Ishikawa (cell line): ENCODE results near the gene ESPNL.

Source experiments
- CEBPB ChIP-seq: IDR thresholded peaks from 2 replicates; pipeline ENCODE4 v1.6.1; 2012
- CREB1 ChIP-seq: IDR thresholded peaks from 2 replicates; pipeline ENCODE4 v1.6.1; 2012; ENCODE audit warnings: low read depth
- EGR1 ChIP-seq: IDR thresholded peaks from 2 replicates; pipeline ENCODE4 v1.6.1; 2012
- EP300 ChIP-seq: IDR thresholded peaks from 2 replicates; pipeline ENCODE4 v1.6.1; 2012; ENCODE audit warnings: borderline replicate concordance
- FOXM1 ChIP-seq: IDR thresholded peaks from 2 replicates; pipeline ENCODE4 v1.6.1; 2012; ENCODE audit warnings: low read depth, borderline replicate concordance
- MAX ChIP-seq: IDR thresholded peaks from 2 replicates; pipeline ENCODE4 v1.6.1; 2012
- NFIC ChIP-seq: IDR thresholded peaks from 2 replicates; pipeline ENCODE4 v1.6.1; 2012
- RAD21 ChIP-seq: IDR thresholded peaks from 2 replicates; pipeline ENCODE4 v1.6.1; 2012; ENCODE audit warnings: low read depth
- TAF1 ChIP-seq: IDR thresholded peaks from 2 replicates; pipeline ENCODE4 v1.6.1; 2012; ENCODE audit warnings: low read depth, mild to moderate bottlenecking
- TCF12 ChIP-seq: IDR thresholded peaks from 2 replicates; pipeline ENCODE4 v1.6.1; 2012; ENCODE audit warnings: low read depth
- TEAD4 ChIP-seq: IDR thresholded peaks from 2 replicates; pipeline ENCODE4 v1.6.1; 2012
- YY1 ChIP-seq: IDR thresholded peaks from 2 replicates; pipeline ENCODE4 v1.6.1; 2012; ENCODE audit warnings: low read depth
- ZBTB7A ChIP-seq: IDR thresholded peaks from 2 replicates; pipeline ENCODE4 v1.6.1; 2012; ENCODE audit warnings: low read depth
- TF ChIP-seq, protein P1 (sequence below): IDR thresholded peaks from 2 replicates; pipeline ENCODE4 v1.6.1; 2012
- TF ChIP-seq, protein P2 (sequence below): IDR thresholded peaks from 2 replicates; pipeline ENCODE4 v1.6.1; 2012; ENCODE audit warnings: low read depth, mild to moderate bottlenecking

Gene ESPNL

DNA sequence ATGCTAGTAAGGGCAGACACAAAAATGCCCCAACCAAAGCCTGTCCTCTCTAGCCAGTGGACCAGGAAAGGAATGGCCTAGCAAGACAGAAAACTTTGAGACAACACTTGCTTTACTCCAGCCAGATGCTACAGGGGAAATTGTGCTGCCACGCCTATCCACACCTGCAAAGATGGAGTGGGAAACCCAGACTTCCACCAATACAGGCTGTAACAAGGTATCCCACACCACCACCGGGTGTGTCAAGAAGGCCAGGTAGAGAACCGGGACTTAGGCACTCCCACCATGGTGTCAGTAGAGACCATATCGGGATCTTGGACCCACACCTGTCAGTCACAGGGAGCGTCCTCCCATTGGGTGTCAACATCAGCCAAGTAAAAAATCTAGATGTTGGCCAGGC lies 16.2 kb upstream of the ESPNL start:
- TF ChIP-seq TCF12 (no peak), ZBTB7A (no peak), CEBPB (no peak), EP300 (no peak), EGR1 (no peak), MAX (no peak)

- no peak for TF ChIP-seq TCF12
- TF ChIP-seq, protein P1, sequence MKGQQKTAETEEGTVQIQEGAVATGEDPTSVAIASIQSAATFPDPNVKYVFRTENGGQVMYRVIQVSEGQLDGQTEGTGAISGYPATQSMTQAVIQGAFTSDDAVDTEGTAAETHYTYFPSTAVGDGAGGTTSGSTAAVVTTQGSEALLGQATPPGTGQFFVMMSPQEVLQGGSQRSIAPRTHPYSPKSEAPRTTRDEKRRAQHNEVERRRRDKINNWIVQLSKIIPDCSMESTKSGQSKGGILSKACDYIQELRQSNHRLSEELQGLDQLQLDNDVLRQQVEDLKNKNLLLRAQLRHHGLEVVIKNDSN, result no peak
- no peak for TF ChIP-seq NFIC
- no peak for TF ChIP-seq EP300
- TF ChIP-seq ZBTB7A, result no peak
- TF ChIP-seq CREB1, result no peak
- TF ChIP-seq, protein P2, sequence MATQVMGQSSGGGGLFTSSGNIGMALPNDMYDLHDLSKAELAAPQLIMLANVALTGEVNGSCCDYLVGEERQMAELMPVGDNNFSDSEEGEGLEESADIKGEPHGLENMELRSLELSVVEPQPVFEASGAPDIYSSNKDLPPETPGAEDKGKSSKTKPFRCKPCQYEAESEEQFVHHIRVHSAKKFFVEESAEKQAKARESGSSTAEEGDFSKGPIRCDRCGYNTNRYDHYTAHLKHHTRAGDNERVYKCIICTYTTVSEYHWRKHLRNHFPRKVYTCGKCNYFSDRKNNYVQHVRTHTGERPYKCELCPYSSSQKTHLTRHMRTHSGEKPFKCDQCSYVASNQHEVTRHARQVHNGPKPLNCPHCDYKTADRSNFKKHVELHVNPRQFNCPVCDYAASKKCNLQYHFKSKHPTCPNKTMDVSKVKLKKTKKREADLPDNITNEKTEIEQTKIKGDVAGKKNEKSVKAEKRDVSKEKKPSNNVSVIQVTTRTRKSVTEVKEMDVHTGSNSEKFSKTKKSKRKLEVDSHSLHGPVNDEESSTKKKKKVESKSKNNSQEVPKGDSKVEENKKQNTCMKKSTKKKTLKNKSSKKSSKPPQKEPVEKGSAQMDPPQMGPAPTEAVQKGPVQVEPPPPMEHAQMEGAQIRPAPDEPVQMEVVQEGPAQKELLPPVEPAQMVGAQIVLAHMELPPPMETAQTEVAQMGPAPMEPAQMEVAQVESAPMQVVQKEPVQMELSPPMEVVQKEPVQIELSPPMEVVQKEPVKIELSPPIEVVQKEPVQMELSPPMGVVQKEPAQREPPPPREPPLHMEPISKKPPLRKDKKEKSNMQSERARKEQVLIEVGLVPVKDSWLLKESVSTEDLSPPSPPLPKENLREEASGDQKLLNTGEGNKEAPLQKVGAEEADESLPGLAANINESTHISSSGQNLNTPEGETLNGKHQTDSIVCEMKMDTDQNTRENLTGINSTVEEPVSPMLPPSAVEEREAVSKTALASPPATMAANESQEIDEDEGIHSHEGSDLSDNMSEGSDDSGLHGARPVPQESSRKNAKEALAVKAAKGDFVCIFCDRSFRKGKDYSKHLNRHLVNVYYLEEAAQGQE, result no peak
- TF ChIP-seq CEBPB, result no peak
- TF ChIP-seq RAD21, result no peak
- TF ChIP-seq YY1, result no peak
- TF ChIP-seq TAF1, result no peak
- no peak for TF ChIP-seq TEAD4
- no peak for TF ChIP-seq MAX
- no peak for TF ChIP-seq FOXM1
- no peak for TF ChIP-seq EGR1
Observed at GRCh38 chr2:238084761-238085160, 15.4 kb upstream of the ESPNL start.

DNA sequence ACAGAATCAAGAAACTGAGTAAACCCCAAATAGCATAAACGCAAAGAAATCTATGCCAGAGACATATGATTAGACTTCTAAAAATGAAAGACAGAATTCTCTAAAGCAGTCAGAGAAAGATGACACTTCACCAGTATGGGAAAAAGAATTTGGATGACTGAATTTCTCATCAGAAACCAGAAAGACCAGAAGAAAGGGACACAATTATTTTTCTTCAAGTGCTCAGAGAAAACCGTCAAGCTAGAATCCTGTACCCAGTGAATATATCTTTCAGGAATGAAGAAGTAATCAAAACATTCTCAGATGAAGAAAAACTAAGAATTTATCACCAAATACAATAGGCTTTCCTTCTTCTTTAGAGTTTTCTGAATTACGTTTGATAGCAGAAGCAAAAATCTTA lies 14.2 kb upstream of the ESPNL start:
- TF ChIP-seq FOXM1, result no peak
- TF ChIP-seq, protein P2, result no peak
- no peak for TF ChIP-seq TEAD4
- no peak for TF ChIP-seq YY1
- no peak for TF ChIP-seq RAD21
- no peak for TF ChIP-seq EGR1
- TF ChIP-seq, protein P1, result no peak
- TF ChIP-seq CREB1, result no peak
- TF ChIP-seq TCF12, result no peak
- no peak for TF ChIP-seq TAF1
- no peak for TF ChIP-seq ZBTB7A
- TF ChIP-seq NFIC, result no peak
- TF ChIP-seq EP300, result no peak
- TF ChIP-seq CEBPB, result no peak
- TF ChIP-seq MAX, result no peak

- TF ChIP-seq EGR1 (no peak), FOXM1 (no peak), MAX (no peak), TEAD4 (no peak), CEBPB (no peak), TAF1 (no peak), NFIC (no peak), CREB1 (no peak), EP300 (no peak), ZBTB7A (no peak), TCF12 (no peak), RAD21 (no peak), YY1 (no peak)
- TF ChIP-seq, protein P1, result no peak
- TF ChIP-seq, protein P2, result no peak
Observed at GRCh38 chr2:238087211-238087610, 12.9 kb upstream of the ESPNL start.
